Left lung (tissue), 10 donors: ENCODE data around the gene KIF26A. TPM values are rescaled to one million over a fixed set of nuclear protein-coding genes. Genes with fewer than 3 reads are reported as not detected.

Experiments used
- ATAC-seq: fragments of 200-7000 bp; cut with Tn5 transposase; one replicate; pipeline ENCODE4 v1.9.1; 2020; ENCODE audit warnings: moderate library complexity
- DNase-seq, 4 donors: peaks; one replicate each; pipeline ENCODE4 v3.0.0-alpha.2; 2013 to 2020
- H3K27ac ChIP-seq, 2 donors: fragments of 200-600 bp; sonication (generic) in 1 of 2; one replicate each; pipeline versions ENCODE4 v1.5.0 to v1.8.0; 2020 to 2021
- H3K27me3 ChIP-seq, 2 donors: fragments of 200-600 bp; sonication (generic) in 1 of 2; one replicate each; pipeline versions ENCODE4 v1.5.0 to v1.8.0; 2020 to 2021
- H3K36me3 ChIP-seq, 2 donors: fragments of 200-600 bp; sonication (generic) in 1 of 2; one replicate each; pipeline versions ENCODE4 v1.5.0 to v1.8.0; 2020 to 2021
- H3K4me1 ChIP-seq, 2 donors: fragments of 200-600 bp; one replicate each; pipeline ENCODE4 v1.8.0; 2021
- H3K4me3 ChIP-seq, 2 donors: fragments of 200-600 bp; sonication (generic) in 1 of 2; one replicate each; pipeline versions ENCODE4 v1.5.0 to v1.8.0; 2020 to 2021; ENCODE audit warnings: mild to moderate bottlenecking in 1 of 2
- H3K9me3 ChIP-seq, 2 donors: fragments of 200-600 bp; sonication (generic) in 1 of 2; one replicate each; pipeline versions ENCODE4 v1.5.0 to v1.8.0; 2020 to 2021
- intact Hi-C, 2 donors: fragments of 100-400 bp; cut with DNase I; formaldehyde crosslinking; loops; one replicate each; pipeline versions ENCODE4 v1.11.2 to v1.14.2; 2022
- polyA plus RNA-seq, 6 donors: library from polyadenylated mRNA; unstranded; fragments of 120-200 nt; gene quantifications; one replicate each; pipeline ENCODE4 v1.2.1, GENCODE V29; 2013; ENCODE audit not compliant: insufficient read length in 6 of 6
- total RNA-seq, 2 donors: library from RNA; stranded (reverse); fragmentation: NEBNext Ultra II Directional; extraction: Animal tissue kit (Norgen Biotek cat#: 25700); gene quantifications; one replicate each; pipeline ENCODE4 v1.2.1, GENCODE V29; 2021
- TF ChIP-seq, protein P1 (sequence below), 2 donors: fragments of 200-600 bp; sonication (generic) in 1 of 2; IDR thresholded peaks; one replicate each; pipeline versions ENCODE4 v1.5.0 to v1.8.0; 2021; ENCODE audit warnings: antibody characterized with exemption in 2 of 2
- donor health status: DM: no; HTN: yes; CAD: no.
- donor health status: DM: no; HTN: no; CAD: no.

KIF26A gene
- total and polyA plus RNA-seq, 8 donors = 4.5 to 25.5 (median 14.4) TPM

DNA sequence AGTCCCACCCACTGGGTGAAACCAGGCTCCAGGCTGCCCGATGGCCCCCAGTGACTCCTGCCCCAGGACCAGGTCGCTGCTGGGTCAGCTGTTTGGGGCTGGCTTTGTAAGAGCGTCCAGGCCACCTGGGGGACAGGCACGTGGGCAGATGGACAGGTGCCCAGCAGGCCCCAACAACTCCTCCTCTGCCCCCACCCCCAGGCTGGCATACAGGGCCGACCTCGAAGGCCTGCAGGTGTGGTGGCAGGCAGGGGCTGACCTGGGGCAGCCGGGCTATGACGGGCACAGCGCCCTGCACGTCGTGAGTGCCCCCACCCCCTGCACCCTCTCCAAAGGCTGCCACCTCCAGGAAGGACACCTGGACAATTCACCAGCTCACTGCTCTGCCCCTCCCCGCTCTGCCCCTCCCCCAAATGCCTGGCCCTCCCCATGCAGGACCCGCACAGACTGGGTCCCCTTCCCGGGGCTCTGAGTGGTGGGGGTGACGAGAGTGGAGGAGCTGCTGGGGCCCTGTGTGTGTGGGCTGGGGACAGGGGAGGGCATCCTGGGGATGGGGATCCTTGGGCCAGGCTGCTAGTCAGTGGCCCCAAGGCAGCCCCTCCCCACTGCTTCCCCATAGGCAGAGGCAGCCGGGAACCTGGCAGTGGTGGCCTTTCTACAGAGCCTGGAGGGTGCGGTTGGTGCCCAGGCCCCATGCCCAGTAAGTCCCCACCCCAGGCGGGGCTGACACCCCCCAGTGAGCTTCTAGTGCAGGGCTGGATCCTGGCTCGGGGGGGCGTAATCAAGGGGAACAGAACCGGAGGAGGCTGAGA lies 26.9 kb upstream of the KIF26A start:
- Histone ChIP-seq H3K4me1 (peaks cover 0 to 4% of the 10 kb centered on the region in 2 donors), H3K36me3 (no peaks in the 10 kb centered on the region), H3K27me3 (peaks cover 8 to 70% of the 10 kb centered on the region in 2 donors), H3K4me3 (no peak overlapping the region), H3K9me3 (no peaks in the 10 kb centered on the region), H3K27ac (no peak overlapping the region)
- no peak for ATAC-seq
- DNase-seq = peak in 1 of 4 donors; percentile 68
- intact Hi-C loops = no loop called here
- TF ChIP-seq, protein P1, sequence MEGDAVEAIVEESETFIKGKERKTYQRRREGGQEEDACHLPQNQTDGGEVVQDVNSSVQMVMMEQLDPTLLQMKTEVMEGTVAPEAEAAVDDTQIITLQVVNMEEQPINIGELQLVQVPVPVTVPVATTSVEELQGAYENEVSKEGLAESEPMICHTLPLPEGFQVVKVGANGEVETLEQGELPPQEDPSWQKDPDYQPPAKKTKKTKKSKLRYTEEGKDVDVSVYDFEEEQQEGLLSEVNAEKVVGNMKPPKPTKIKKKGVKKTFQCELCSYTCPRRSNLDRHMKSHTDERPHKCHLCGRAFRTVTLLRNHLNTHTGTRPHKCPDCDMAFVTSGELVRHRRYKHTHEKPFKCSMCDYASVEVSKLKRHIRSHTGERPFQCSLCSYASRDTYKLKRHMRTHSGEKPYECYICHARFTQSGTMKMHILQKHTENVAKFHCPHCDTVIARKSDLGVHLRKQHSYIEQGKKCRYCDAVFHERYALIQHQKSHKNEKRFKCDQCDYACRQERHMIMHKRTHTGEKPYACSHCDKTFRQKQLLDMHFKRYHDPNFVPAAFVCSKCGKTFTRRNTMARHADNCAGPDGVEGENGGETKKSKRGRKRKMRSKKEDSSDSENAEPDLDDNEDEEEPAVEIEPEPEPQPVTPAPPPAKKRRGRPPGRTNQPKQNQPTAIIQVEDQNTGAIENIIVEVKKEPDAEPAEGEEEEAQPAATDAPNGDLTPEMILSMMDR (IDR thresholded peaks at IDR 0.05) = no peak

DNA sequence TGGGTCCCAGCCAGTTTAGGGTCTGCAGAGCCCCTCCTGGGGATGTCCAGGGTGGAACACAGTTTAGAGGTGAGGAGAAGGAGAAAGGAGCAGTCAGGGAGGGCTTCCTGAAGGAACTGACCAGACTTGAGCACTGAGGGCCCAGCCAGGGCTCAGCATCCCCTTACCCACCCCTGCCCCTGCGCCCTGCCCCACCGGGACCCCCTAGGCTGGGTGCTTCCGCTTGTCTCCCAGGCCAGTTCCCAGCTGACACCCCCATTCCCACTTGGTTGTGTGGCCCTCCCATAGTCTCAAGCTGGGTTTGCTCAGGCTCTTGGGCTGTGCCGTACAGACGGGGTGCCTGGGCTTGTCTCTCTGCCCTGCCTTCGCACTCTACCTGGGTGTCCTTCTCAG lies 26.3 kb upstream of the KIF26A start:
- ATAC-seq (no peak), DNase-seq (peak in 1 of 4 donors; percentile 49)
- Histone ChIP-seq H3K27me3 (peaks cover 14 to 76% of the 10 kb centered on the region in 2 donors), H3K4me1 (peaks cover 0 to 9% of the 10 kb centered on the region in 2 donors), H3K4me3 (no peak overlapping the region), H3K27ac (no peak overlapping the region), H3K36me3 (no peaks in the 10 kb centered on the region), H3K9me3 (no peaks in the 10 kb centered on the region)
- TF ChIP-seq, protein P1 (IDR thresholded peaks at IDR 0.05) = no peak
- intact Hi-C loops = no loop called here

DNA sequence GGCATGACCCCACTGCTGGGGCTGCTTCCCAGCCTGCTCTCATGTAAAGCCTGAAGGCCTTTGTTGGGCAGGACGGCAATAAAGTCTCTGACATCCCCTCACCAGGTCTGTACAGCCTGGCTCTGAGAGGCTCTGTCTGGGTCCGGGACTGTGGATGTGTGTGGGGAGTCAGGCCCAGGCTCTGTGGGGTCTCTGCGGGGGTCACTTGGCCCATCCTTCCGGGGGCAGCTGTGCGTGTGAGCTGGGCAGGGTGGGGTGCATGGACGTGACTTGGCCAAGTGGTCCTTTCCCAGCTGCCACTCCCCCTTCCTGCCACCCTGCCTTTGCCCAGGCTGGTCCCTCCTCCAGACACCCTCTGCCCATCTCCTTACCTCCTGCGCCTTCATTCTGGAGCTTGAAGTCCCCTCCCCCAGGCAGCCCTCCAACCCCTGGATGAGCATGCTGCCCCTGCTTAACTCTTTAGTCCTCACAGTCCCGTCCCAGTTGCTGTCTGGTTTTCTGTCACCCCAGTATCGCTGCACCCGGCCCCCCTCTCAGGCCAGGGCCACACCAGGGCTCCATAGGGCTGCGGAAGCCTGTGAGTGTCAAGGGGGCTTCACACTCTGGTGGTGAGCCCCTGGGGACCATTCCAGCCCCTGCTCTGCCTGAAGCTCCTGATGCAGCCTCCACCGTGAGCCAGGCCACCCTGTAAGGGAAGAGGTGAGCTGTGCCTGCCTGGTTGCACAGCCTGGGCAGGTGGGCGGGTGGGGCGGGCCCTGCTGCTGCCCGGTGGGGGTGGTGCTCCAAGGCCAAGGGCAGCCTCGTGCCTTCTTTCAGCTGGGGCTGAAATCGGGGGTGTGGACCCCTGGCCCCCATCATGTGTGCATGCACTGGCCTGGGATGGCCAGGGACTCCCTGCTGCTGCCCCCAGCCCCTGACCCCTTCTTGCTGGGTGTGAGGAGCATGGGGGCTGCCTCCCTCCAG lies 25.5 kb upstream of the KIF26A start:
- H3K4me1 ChIP-seq = peaks cover 0 to 17% of the 10 kb centered on the region in 2 donors
- intact Hi-C loops = no loop called here
- H3K9me3 ChIP-seq = no peaks in the 10 kb centered on the region
- ATAC-seq = no peak
- H3K27me3 ChIP-seq = peaks cover 22 to 83% of the 10 kb centered on the region in 2 donors
- no peak overlapping the region for H3K27ac ChIP-seq
- peak in 1 of 4 donors; percentile 73 for DNase-seq
- H3K36me3 ChIP-seq = no peaks in the 10 kb centered on the region
- TF ChIP-seq, protein P1 (IDR thresholded peaks at IDR 0.05) = no peak
- no peak overlapping the region for H3K4me3 ChIP-seq

DNA sequence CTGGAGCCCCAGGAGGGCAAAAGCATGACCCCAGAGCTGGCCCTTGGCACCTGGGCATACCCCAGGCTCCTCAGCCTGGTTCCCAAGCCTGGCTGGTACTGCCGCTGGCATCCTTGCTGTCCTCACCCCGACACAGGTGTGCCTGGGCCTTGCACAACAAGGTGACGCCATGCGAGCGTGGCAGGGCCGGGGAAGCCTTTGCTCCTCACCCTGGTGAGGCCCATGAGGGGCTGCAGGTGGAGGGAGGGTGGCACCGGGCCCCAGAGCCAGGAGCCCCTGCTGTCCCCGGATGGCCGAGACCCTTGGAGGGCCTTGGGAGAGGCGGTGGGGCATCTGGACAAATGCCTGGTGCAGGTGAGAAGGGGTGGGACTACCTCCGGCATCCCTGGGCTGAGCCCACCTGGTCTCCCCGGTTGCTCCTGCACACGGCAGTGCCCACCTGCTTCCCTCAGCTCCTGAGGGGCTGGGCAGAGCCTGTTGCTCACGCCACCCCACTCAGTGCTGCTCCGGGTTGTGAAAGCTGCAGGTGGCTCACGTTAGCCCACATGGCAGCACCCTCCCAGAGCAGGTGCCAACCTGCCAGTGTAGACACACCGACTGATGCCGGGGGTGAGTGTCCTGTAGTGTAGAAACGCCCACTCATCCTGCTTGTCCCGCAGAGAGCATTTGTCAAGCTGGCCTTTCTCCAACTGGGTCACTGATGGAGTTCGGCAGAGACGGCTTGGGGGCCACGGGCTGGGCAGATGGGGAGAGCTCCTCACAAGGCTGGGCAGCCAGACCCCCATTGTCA lies 24.6 kb upstream of the KIF26A start:
- no peaks in the 10 kb centered on the region for H3K9me3 ChIP-seq
- H3K4me3 ChIP-seq = no peak overlapping the region
- H3K4me1 ChIP-seq = peaks cover 0 to 17% of the 10 kb centered on the region in 2 donors
- TF ChIP-seq, protein P1 (IDR thresholded peaks at IDR 0.05) = no peak
- peak in 1 of 4 donors; percentile 70 for DNase-seq
- intact Hi-C loops = no loop called here
- peaks cover 31 to 85% of the 10 kb centered on the region in 2 donors for H3K27me3 ChIP-seq
- H3K27ac ChIP-seq = no peak overlapping the region
- ATAC-seq = no peak
- H3K36me3 ChIP-seq = no peaks in the 10 kb centered on the region
